CD14-positive monocyte (primary cell): ENCODE measurements around the gene WIZ. TPM values are rescaled to one million over a fixed set of nuclear protein-coding genes. Genes with fewer than 3 reads are reported as not detected.
"Not testable (repeated sequence)": the region's sequence is repeated elsewhere in the genome, so short reads cannot be mapped to it uniquely, and the experiment has no call there.

Experiments
- DNase-seq, 3 donors: peaks; one replicate each; pipeline ENCODE4 v3.0.0-alpha.2; 2011 to 2022
- H2AFZ ChIP-seq: 2 replicates; pipeline ENCODE4 v1.6.0; 2012; ENCODE audit warnings: mild to moderate bottlenecking, low read depth, low read length, inconsistent platforms; ENCODE audit not compliant: insufficient read depth, poor library complexity, severe bottlenecking
- H3K27ac ChIP-seq, 2 donors: 1 replicate in 1 of 2; 2 replicates in 1 of 2; pipeline ENCODE4 v1.5.1; 2012 to 2013; ENCODE audit warnings: low read length in 2 of 2, control low read depth in 1 of 2, inconsistent platforms in 1 of 2, low read depth in 1 of 2, mild to moderate bottlenecking in 1 of 2
- H3K27me3 ChIP-seq, 2 donors: one replicate each; pipeline versions ENCODE4 v1.6.0 to v1.6.1; 2011 to 2013; ENCODE audit warnings: low read length in 2 of 2; ENCODE audit not compliant: control insufficient read depth in 2 of 2, insufficient read depth in 2 of 2
- H3K36me3 ChIP-seq, 2 donors: replicated peaks in 1 of 2; 1 replicate in 1 of 2; 2 replicates in 1 of 2; pipeline versions ENCODE4 v1.5.1 to v1.6.1; 2012 to 2013; ENCODE audit warnings: low read length in 2 of 2, control low read depth in 1 of 2, inconsistent platforms in 1 of 2, mild to moderate bottlenecking in 1 of 2; ENCODE audit not compliant: insufficient read depth in 2 of 2, control insufficient read depth in 1 of 2
- H3K4me1 ChIP-seq, 2 donors: 1 replicate in 1 of 2; 2 replicates in 1 of 2; pipeline versions ENCODE4 v1.5.1 to v1.6.1; 2012 to 2013; ENCODE audit warnings: low read length in 2 of 2, control low read depth in 1 of 2, inconsistent platforms in 1 of 2, mild to moderate bottlenecking in 1 of 2, moderate library complexity in 1 of 2; ENCODE audit not compliant: insufficient read depth in 2 of 2, control insufficient read depth in 1 of 2
- H3K4me2 ChIP-seq: replicated peaks from 2 replicates; pipeline ENCODE3; 2012; ENCODE audit warnings: low read length, moderate library complexity, mild to moderate bottlenecking; ENCODE audit not compliant: poor library complexity, severe bottlenecking; ENCODE audit errors: extremely low read depth
- H3K4me3 ChIP-seq, 3 experiments: fragments of 200-600 bp in 1 of 3; sonication (generic) in 1 of 3; replicated peaks in 1 of 3; 1 replicate in 2 of 3; 2 replicates in 1 of 3; pipeline ENCODE4 v1.5.1; 2011 to 2013; ENCODE audit warnings: low read length in 3 of 3, mild to moderate bottlenecking in 3 of 3, control low read depth in 2 of 3, low read depth in 2 of 3, inconsistent platforms in 1 of 3, moderate library complexity in 1 of 3
- H3K79me2 ChIP-seq: 2 replicates; pipeline ENCODE4 v1.6.0; 2012; ENCODE audit warnings: mild to moderate bottlenecking, control low read depth, inconsistent platforms, low read length, moderate library complexity; ENCODE audit not compliant: insufficient read depth
- H3K9ac ChIP-seq: 2 replicates; pipeline ENCODE4 v1.6.0; 2017; ENCODE audit warnings: low read length, mild to moderate bottlenecking; ENCODE audit not compliant: insufficient read depth, poor library complexity, severe bottlenecking
- H3K9me3 ChIP-seq, 2 donors: replicated peaks in 1 of 2; 1 replicate in 1 of 2; 2 replicates in 1 of 2; pipeline versions ENCODE4 v1.5.1 to v1.6.1; 2012 to 2013; ENCODE audit warnings: low read length in 2 of 2, control low read depth in 1 of 2; ENCODE audit not compliant: control insufficient read depth in 1 of 2, insufficient read depth in 1 of 2
- H4K20me1 ChIP-seq: 2 replicates; pipeline ENCODE4 v1.6.0; 2012; ENCODE audit warnings: mild to moderate bottlenecking, low read length, control low read depth, moderate library complexity; ENCODE audit not compliant: insufficient read depth
- H3K27ac Mint-ChIP-seq, 7 donors: one replicate each; pipeline ENCODE4 v1.8.0; 2020; ENCODE audit warnings: mild to moderate bottlenecking in 7 of 7, mixed read lengths in 7 of 7, moderate library complexity in 6 of 7, inconsistent platforms in 2 of 7
- H3K27me3 Mint-ChIP-seq, 3 donors: one replicate each; pipeline ENCODE4 v1.8.0; 2021 to 2022; ENCODE audit warnings: low read depth in 3 of 3, mild to moderate bottlenecking in 3 of 3, mixed read lengths in 3 of 3, moderate library complexity in 3 of 3, inconsistent platforms in 1 of 3
- H3K36me3 Mint-ChIP-seq, 2 donors: one replicate each; pipeline ENCODE4 v1.8.0; 2020; ENCODE audit warnings: mixed read lengths in 2 of 2, inconsistent platforms in 1 of 2, mild to moderate bottlenecking in 1 of 2
- H3K4me1 Mint-ChIP-seq: one replicate; pipeline ENCODE4 v1.8.0; 2020; ENCODE audit warnings: mild to moderate bottlenecking, mixed read lengths
- H3K4me3 Mint-ChIP-seq, 2 donors: one replicate each; pipeline ENCODE4 v1.8.0; 2020; ENCODE audit warnings: mild to moderate bottlenecking in 2 of 2, mixed read lengths in 2 of 2, moderate library complexity in 1 of 2
- H3K9me3 Mint-ChIP-seq, 7 donors: one replicate each; pipeline ENCODE4 v1.8.0; 2020 to 2022; ENCODE audit warnings: mixed read lengths in 7 of 7, mild to moderate bottlenecking in 6 of 7, moderate library complexity in 6 of 7, inconsistent platforms in 2 of 7
- WGBS: methylation state at CpG from one replicate; pipeline ENCODE4 v1.1.5; 2013; ENCODE audit warnings: missing lambda C conversion rate; ENCODE audit not compliant: insufficient coverage; 5-methylcytosine and 5-hydroxymethylcytosine counted together
- intact Hi-C, 2 donors: fragments of 100-400 bp; cut with micrococcal nuclease; formaldehyde crosslinking; loops; one replicate each; pipeline versions ENCODE4 v1.15.0 to v1.15.1; 2023
- polyA plus RNA-seq, 3 donors: library from polyadenylated mRNA; depleted of rRNA in 1 of 3; unstranded in 2 of 3; stranded (reverse) in 1 of 3; fragments of 300-500 nt in 2 of 3; fragments of >200 nt in 1 of 3; fragmentation: Illumina TruSeq in 2 of 3; gene quantifications; 1 replicate in 2 of 3; 2 replicates in 1 of 3; pipeline ENCODE4 v1.2.3, GENCODE V29; 2012 to 2021
- TF ChIP-seq, protein P1 (sequence below): fragments of 200-600 bp; IDR thresholded peaks from one replicate; pipeline ENCODE4 v1.8.0; 2022; ENCODE audit warnings: antibody characterized with exemption, mild to moderate bottlenecking

WIZ gene
- polyA plus RNA-seq, 3 donors: 0.47 to 13.7 (median 0.51) TPM

GRCh38 chr19:15488489-15489226 is 38.9 kb upstream of the WIZ start:
- H3K9me3 ChIP-seq: peaks cover 0 to 3% of the 10 kb centered on the region in 2 donors
- H3K9me3 Mint-ChIP-seq: peaks cover 3 to 9% (median 6%) of the 10 kb centered on the region in 7 donors
- TF ChIP-seq, protein P1, sequence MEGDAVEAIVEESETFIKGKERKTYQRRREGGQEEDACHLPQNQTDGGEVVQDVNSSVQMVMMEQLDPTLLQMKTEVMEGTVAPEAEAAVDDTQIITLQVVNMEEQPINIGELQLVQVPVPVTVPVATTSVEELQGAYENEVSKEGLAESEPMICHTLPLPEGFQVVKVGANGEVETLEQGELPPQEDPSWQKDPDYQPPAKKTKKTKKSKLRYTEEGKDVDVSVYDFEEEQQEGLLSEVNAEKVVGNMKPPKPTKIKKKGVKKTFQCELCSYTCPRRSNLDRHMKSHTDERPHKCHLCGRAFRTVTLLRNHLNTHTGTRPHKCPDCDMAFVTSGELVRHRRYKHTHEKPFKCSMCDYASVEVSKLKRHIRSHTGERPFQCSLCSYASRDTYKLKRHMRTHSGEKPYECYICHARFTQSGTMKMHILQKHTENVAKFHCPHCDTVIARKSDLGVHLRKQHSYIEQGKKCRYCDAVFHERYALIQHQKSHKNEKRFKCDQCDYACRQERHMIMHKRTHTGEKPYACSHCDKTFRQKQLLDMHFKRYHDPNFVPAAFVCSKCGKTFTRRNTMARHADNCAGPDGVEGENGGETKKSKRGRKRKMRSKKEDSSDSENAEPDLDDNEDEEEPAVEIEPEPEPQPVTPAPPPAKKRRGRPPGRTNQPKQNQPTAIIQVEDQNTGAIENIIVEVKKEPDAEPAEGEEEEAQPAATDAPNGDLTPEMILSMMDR: no peak
- H3K27ac ChIP-seq: no peak overlapping the region
- no peaks in the 10 kb centered on the region for H4K20me1 ChIP-seq
- H3K27me3 Mint-ChIP-seq: peaks cover 3 to 14% (median 7%) of the 10 kb centered on the region in 3 donors
- H3K4me3 ChIP-seq: no peak overlapping the region
- H3K9ac ChIP-seq: no peak overlapping the region
- H3K4me1 Mint-ChIP-seq: no peaks in the 10 kb centered on the region
- H3K79me2 ChIP-seq: no peaks in the 10 kb centered on the region
- 98% methylated on average over 6 of the region's 13 CpGs for WGBS
- no peaks in the 10 kb centered on the region for H3K4me1 ChIP-seq
- H3K27ac Mint-ChIP-seq: no peak overlapping the region
- no peak for DNase-seq
- no peak overlapping the region for H3K4me2 ChIP-seq
- no peak overlapping the region for H2AFZ ChIP-seq
- no peaks in the 10 kb centered on the region for H3K27me3 ChIP-seq
- intact Hi-C loops: no loop called here
- no peak overlapping the region for H3K4me3 Mint-ChIP-seq
- no peaks in the 10 kb centered on the region for H3K36me3 Mint-ChIP-seq
- H3K36me3 ChIP-seq: no peaks in the 10 kb centered on the region

- no peaks in the 10 kb centered on the region for H3K36me3 Mint-ChIP-seq
- no peak overlapping the region for H3K4me2 ChIP-seq
- no peak overlapping the region for H3K27ac ChIP-seq
- H3K9me3 Mint-ChIP-seq: peaks cover 3 to 9% (median 6%) of the 10 kb centered on the region in 7 donors
- no peak overlapping the region for H3K9ac ChIP-seq
- no peaks in the 10 kb centered on the region for H3K27me3 ChIP-seq
- H3K4me3 ChIP-seq: no peak overlapping the region
- no peaks in the 10 kb centered on the region for H3K36me3 ChIP-seq
- no peak overlapping the region for H2AFZ ChIP-seq
- WGBS: 82% methylated on average over 2 of the region's 4 CpGs
- H4K20me1 ChIP-seq: no peaks in the 10 kb centered on the region
- TF ChIP-seq, protein P1: no peak
- intact Hi-C loops: no loop called here
- no peak for DNase-seq
- H3K27ac Mint-ChIP-seq: no peak overlapping the region
- H3K4me1 ChIP-seq: no peaks in the 10 kb centered on the region
- no peaks in the 10 kb centered on the region for H3K4me1 Mint-ChIP-seq
- no peak overlapping the region for H3K4me3 Mint-ChIP-seq
- H3K79me2 ChIP-seq: no peaks in the 10 kb centered on the region
- H3K9me3 ChIP-seq: peaks cover 0 to 3% of the 10 kb centered on the region in 2 donors
- peaks cover 0 to 6% (median 0%) of the 10 kb centered on the region in 3 donors for H3K27me3 Mint-ChIP-seq
These were observed 37.3 kb upstream of the WIZ start for GRCh38 chr19:15487038-15487437.

DNA sequence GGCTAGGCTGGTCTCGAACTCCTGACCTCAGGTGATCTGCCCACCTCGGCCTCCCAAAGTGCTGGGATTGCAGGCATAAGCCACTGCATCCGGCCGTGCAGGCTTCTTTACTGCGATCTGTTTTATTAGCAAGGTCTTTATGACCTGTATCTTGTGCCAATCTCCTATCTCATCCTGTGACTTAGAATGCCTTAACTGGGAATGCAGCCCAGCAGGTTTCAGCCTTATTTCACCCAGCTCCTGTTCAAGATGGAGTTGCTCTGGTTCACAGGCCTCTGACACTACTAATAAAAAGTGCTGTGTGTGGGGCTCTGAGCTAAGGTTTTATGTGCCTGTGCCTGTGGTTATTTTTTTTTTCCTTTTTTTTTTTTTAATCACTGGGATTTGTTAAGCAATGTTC is 36.0 kb upstream of the WIZ start:
- 95% methylated on average over 5 of the region's 5 CpGs for WGBS
- H3K4me3 ChIP-seq, H3K9me3 Mint-ChIP-seq, H2AFZ ChIP-seq, DNase-seq, H3K27me3 Mint-ChIP-seq, H3K27ac Mint-ChIP-seq, H3K36me3 ChIP-seq, H3K9me3 ChIP-seq, H3K4me1 ChIP-seq, H3K9ac ChIP-seq, H3K27ac ChIP-seq, H4K20me1 ChIP-seq, H3K79me2 ChIP-seq, H3K4me3 Mint-ChIP-seq, intact Hi-C loops, H3K36me3 Mint-ChIP-seq, H3K4me2 ChIP-seq, H3K27me3 ChIP-seq, H3K4me1 Mint-ChIP-seq: not testable (repeated sequence)
